Renal cortex interstitium (tissue), 11 donors: ENCODE measurements around the gene PIK3AP1. TPM values are rescaled to one million over a fixed set of nuclear protein-coding genes. Genes with fewer than 3 reads are reported as not detected.
A peak's percentile ranks its signal among the peaks of the same experiment; 100 is the strongest.
"Not testable (repeated sequence)": the region's sequence is repeated elsewhere in the genome, so short reads cannot be mapped to it uniquely, and the experiment has no call there.

Experiments used
- DNase-seq, 11 donors: peaks; one replicate each; pipeline ENCODE4 v3.0.0-alpha.2; 2013; ENCODE audit warnings: low read depth in 9 of 11, low spot score in 4 of 11; ENCODE audit errors: extremely low read depth in 1 of 11
- polyA plus RNA-seq, 3 donors: library from polyadenylated mRNA; unstranded; fragments of 120-200 nt; gene quantifications; one replicate each; pipeline ENCODE4 v1.2.1, GENCODE V29; 2013; ENCODE audit not compliant: insufficient read length in 3 of 3

Gene PIK3AP1
- polyA plus RNA-seq, 3 donors, result 4.7 to 5.3 (median 5.2) TPM

GRCh38 chr10:96598846-96599245, 121.5 kb downstream of the PIK3AP1 start:
- DNase-seq, result no peak

GRCh38 chr10:96596422-96597407, 123.6 kb downstream of the PIK3AP1 start:
- no peak for DNase-seq

GRCh38 chr10:96595741-96596140, 124.6 kb downstream of the PIK3AP1 start:
- DNase-seq, result no peak

- DNase-seq, result no peak
Observed at GRCh38 chr10:96591946-96592345, 128.4 kb downstream of the PIK3AP1 start.

- no peak for DNase-seq
Observed at GRCh38 chr10:96588616-96589419, 131.5 kb downstream of the PIK3AP1 start.

GRCh38 chr10:96588060-96588554, 132.2 kb downstream of the PIK3AP1 start:
- peak in 4 of 11 donors; percentile 8 to 22 (median 17) for DNase-seq

- peak in 9 of 11 donors; percentile 35 to 58 (median 48) for DNase-seq
Observed at GRCh38 chr10:96587264-96588059, 132.9 kb downstream of the PIK3AP1 start.

- peak; percentile 58 to 88 (median 82) for DNase-seq
Observed at GRCh38 chr10:96586419-96587263, 133.7 kb downstream of the PIK3AP1 start, which contains the start of gene TM9SF3. TSS of gene TM9SF3 (minus strand) at chr10:96587012. CDS start at chr10:96586835, 177 bp downstream.

GRCh38 chr10:96585736-96586418, 134.4 kb downstream of the PIK3AP1 start:
- peak in 5 of 11 donors; percentile 5 to 19 (median 8) for DNase-seq

GRCh38 chr10:96584474-96584873, 135.8 kb downstream of the PIK3AP1 start:
- no peak for DNase-seq

- DNase-seq, result no peak
Observed at GRCh38 chr10:96584035-96584434, 136.3 kb downstream of the PIK3AP1 start.

- no peak for DNase-seq
Observed at GRCh38 chr10:96579133-96579532, 141.2 kb downstream of the PIK3AP1 start.

- no peak for DNase-seq
Observed at GRCh38 chr10:96578633-96579032, 141.7 kb downstream of the PIK3AP1 start.

- no peak for DNase-seq
Observed at GRCh38 chr10:96578022-96578421, 142.3 kb downstream of the PIK3AP1 start.

- no peak for DNase-seq
Observed at GRCh38 chr10:96577069-96577468, 143.2 kb downstream of the PIK3AP1 start.

GRCh38 chr10:96576277-96576980, 143.9 kb downstream of the PIK3AP1 start:
- DNase-seq, result no peak

- not testable (repeated sequence) for DNase-seq
Observed at GRCh38 chr10:96574564-96574963, 145.8 kb downstream of the PIK3AP1 start.
